ENCODE data around the gene CPNE7. TPM values are rescaled to one million over a fixed set of nuclear protein-coding genes. Genes with fewer than 3 reads are reported as not detected.
A peak's percentile ranks its signal among the peaks of the same experiment; 100 is the strongest.

CPNE7 gene
- total and polyA plus RNA-seq, 2 of the 8 experiments (the other 6 are each of a cell fraction or from before 2014, with no cell fraction given) = 10.0 to 23.7 TPM

DNA sequence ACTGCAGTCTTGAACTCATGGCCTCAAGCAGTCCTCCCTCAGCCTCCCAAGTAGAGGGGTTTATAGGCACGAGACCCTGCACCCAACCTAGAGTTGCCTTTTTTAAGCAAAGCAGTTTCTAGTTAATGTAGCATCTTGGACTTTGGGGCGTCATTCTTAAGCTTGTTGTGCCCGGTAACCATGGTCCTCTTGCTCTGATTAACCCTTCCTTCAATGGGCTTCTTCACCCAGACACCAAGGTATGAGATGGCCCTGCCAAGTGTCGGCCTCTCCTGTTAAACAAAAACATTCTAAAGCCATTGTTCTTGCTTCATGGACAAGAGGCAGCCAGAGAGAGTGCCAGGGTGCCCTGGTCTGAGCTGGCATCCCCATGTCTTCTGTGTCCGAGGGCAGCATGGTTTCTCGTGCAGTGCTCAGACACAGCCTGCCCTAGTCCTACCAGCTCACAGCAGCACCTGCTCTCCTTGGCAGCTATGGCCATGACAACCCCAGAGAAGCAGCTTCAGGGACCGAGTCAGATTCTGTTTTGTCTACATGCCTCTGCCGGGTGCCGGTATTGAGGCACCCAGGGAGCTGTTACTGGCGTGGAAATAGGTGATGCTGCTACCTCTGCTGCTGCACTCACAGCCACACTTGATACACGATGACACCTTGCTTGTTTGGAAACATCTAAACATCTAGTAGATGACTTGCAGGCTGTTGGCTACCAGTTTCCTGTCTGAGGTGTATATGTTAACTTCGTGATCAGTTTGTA is 11.7 kb upstream of the CPNE7 start (continued):
- no peak for TF ChIP-seq CHD7 (IDR thresholded peaks at IDR 0.05; ENCODE audit: insufficient replicate concordance, low read length)
- no peak for TF ChIP-seq KDM5A (IDR thresholded peaks at IDR 0.05; ENCODE audit: low read length)
- TF ChIP-seq HDAC2 (IDR thresholded peaks at IDR 0.05; ENCODE audit: borderline replicate concordance in 1 of 2, low read depth in 2 of 2, low read length in 2 of 2) = no peak
- TF ChIP-seq POLR2A (IDR thresholded peaks at IDR 0.05; ENCODE audit: control extremely low read depth in 1 of 2, low read depth in 2 of 2, low read length in 2 of 2) = peak; percentile 35 to 49
- TF ChIP-seq CEBPB (IDR thresholded peaks at IDR 0.05; ENCODE audit: low read depth, low read length) = no peak
- TF ChIP-seq CTCF (IDR thresholded peaks at IDR 0.05; ENCODE audit: control extremely low read depth in 1 of 3, insufficient read depth in 1 of 3, low read depth in 1 of 3, low read length in 3 of 3) = no peak

All from H1 (cell line).